ENCODE data around the gene HDGF. TPM values are rescaled to one million over a fixed set of nuclear protein-coding genes. Genes with fewer than 3 reads are reported as not detected.
A peak's percentile ranks its signal among the peaks of the same experiment; 100 is the strongest.

The HDGF gene
- total RNA-seq, 1 donor from 2014 or later: 147 TPM

GRCh38 chr1:156749419-156750118, 1.9 kb downstream of the HDGF start:
- H3K4me1 Mint-ChIP-seq (ENCODE audit: low read depth, unreplicated experiment): peaks cover 44% of the 10 kb centered on the region
- peaks cover 15% of the 10 kb centered on the region for H3K9me3 Mint-ChIP-seq (ENCODE audit: unreplicated experiment)
- H3K4me3 Mint-ChIP-seq (ENCODE audit: unreplicated experiment): peak overlapping the region; percentile 94
- H3K36me3 Mint-ChIP-seq (ENCODE audit: unreplicated experiment): no peaks in the 10 kb centered on the region
- TF ChIP-seq, protein P1, sequence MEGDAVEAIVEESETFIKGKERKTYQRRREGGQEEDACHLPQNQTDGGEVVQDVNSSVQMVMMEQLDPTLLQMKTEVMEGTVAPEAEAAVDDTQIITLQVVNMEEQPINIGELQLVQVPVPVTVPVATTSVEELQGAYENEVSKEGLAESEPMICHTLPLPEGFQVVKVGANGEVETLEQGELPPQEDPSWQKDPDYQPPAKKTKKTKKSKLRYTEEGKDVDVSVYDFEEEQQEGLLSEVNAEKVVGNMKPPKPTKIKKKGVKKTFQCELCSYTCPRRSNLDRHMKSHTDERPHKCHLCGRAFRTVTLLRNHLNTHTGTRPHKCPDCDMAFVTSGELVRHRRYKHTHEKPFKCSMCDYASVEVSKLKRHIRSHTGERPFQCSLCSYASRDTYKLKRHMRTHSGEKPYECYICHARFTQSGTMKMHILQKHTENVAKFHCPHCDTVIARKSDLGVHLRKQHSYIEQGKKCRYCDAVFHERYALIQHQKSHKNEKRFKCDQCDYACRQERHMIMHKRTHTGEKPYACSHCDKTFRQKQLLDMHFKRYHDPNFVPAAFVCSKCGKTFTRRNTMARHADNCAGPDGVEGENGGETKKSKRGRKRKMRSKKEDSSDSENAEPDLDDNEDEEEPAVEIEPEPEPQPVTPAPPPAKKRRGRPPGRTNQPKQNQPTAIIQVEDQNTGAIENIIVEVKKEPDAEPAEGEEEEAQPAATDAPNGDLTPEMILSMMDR (IDR thresholded peaks at IDR 0.05; ENCODE audit: partially characterized antibody, unreplicated experiment): no peak
- H3K27ac Mint-ChIP-seq (ENCODE audit: unreplicated experiment): peak overlapping the region; percentile 97
- DNase-seq: no peak
- peaks cover 15% of the 10 kb centered on the region for H3K27me3 Mint-ChIP-seq (ENCODE audit: unreplicated experiment)

GRCh38 chr1:156748670-156749418, 2.6 kb downstream of the HDGF start:
- H3K9me3 Mint-ChIP-seq (ENCODE audit: unreplicated experiment): peaks cover 15% of the 10 kb centered on the region
- peak overlapping the region; percentile 94 for H3K4me3 Mint-ChIP-seq (ENCODE audit: unreplicated experiment)
- peaks cover 15% of the 10 kb centered on the region for H3K27me3 Mint-ChIP-seq (ENCODE audit: unreplicated experiment)
- H3K27ac Mint-ChIP-seq (ENCODE audit: unreplicated experiment): peak overlapping the region; percentile 97
- no peaks in the 10 kb centered on the region for H3K36me3 Mint-ChIP-seq (ENCODE audit: unreplicated experiment)
- H3K4me1 Mint-ChIP-seq (ENCODE audit: low read depth, unreplicated experiment): peaks cover 42% of the 10 kb centered on the region
- DNase-seq: no peak
- TF ChIP-seq, protein P1 (IDR thresholded peaks at IDR 0.05; ENCODE audit: partially characterized antibody, unreplicated experiment): no peak

DNA sequence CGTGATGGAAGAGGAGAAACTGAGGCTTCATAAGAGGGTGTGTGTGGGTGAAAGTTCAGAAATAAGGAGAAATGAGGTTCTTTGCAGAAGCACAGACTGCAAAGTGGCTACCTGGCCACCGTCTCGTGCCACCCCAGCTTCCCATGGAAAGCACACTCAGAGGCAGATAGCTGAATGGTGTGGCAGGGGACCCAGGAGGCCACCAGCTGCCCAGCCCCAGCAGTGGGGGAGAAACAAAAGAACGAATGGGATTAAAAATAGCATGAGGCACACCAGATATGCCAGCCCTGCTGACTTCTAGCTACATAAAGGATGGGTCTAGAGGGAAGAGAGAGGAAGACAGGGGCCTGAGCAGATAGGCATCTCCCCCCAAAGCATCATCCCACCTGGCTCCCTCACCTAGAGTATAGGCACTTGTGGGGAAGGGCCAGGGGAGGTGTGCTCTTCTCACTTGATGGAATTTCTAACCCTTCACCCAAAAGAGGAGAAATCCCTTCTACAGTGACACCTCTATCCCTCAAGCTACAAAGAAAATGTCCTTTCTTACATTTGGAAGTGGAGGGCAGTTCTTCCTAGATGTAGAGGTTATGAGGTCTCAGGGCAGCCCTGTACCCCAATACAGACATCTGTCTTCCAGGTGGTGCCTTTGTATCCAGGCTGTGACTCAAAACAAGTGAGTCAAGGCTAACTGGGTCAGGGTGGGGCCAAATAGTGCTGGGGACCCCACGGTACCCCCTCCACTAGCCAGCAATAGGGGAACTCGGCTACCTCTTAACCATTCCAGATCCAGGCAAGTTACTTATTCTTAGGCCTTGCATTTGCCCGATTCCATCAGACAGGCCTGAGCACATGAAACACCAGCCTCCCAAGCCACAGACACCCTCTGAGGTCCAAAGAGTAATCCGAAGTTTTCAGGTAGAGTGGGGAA, 3.5 kb downstream of the HDGF start:
- Mint-ChIP-seq H3K4me1 (ENCODE audit: low read depth, unreplicated experiment) (peaks cover 39% of the 10 kb centered on the region), H3K36me3 (ENCODE audit: unreplicated experiment) (no peaks in the 10 kb centered on the region), H3K9me3 (ENCODE audit: unreplicated experiment) (peaks cover 15% of the 10 kb centered on the region), H3K4me3 (ENCODE audit: unreplicated experiment) (peak overlapping the region; percentile 94), H3K27ac (ENCODE audit: unreplicated experiment) (peak overlapping the region; percentile 97), H3K27me3 (ENCODE audit: unreplicated experiment) (peaks cover 15% of the 10 kb centered on the region)
- TF ChIP-seq, protein P1 (IDR thresholded peaks at IDR 0.05; ENCODE audit: partially characterized antibody, unreplicated experiment): no peak
- DNase-seq: no peak

DNA sequence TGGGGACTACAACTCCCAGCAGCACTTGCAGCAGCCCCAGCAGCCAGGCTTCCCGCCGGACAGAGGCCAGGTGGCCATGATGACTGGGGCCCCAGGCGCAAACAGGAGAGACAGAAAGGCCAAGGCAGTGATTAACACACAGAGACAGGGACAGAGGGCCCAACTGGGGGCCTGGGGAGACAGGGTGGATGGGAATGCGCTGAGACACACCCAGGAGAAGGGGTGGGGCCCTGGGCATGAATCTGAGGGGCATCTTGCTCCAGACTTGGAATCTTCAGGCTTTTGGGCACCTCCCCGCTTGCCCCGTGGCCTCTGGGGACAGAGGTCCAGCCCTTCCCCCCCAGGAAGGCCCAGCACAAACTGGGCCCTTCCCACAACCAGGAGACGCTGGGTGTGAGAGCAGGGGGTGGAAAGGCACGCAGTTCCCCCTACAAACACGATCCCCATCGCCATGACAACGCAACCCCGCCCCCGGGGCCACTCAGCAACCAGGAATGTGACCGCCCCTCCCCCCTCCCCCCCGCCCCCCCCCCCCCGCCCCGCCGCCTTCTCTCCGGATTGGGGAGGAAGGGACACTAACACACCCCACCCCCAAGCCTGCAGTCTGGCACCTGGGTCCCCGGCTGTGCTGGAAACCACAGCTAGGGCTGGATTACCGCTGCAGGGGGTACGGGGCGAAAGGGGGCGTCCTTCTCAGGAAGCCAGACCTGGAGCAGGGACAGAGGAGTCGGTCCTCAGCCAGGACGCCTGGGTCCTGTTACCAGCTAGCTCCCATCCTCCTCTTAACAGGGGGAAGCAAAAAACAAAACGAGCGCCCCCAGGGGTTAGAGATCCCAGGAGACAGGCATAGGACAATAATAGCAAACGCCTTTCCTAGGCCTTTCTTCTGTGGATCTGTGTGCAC, 4.5 kb downstream of the HDGF start:
- H3K27ac Mint-ChIP-seq (ENCODE audit: unreplicated experiment): peak overlapping the region; percentile 97
- no peaks in the 10 kb centered on the region for H3K36me3 Mint-ChIP-seq (ENCODE audit: unreplicated experiment)
- H3K27me3 Mint-ChIP-seq (ENCODE audit: unreplicated experiment): peaks cover 14% of the 10 kb centered on the region
- H3K4me1 Mint-ChIP-seq (ENCODE audit: low read depth, unreplicated experiment): peaks cover 36% of the 10 kb centered on the region
- TF ChIP-seq, protein P1 (IDR thresholded peaks at IDR 0.05; ENCODE audit: partially characterized antibody, unreplicated experiment): no peak
- peaks cover 13% of the 10 kb centered on the region for H3K9me3 Mint-ChIP-seq (ENCODE audit: unreplicated experiment)
- DNase-seq: peak; percentile 86
- H3K4me3 Mint-ChIP-seq (ENCODE audit: unreplicated experiment): peak overlapping the region; percentile 94

All from glutamatergic neuron (in vitro differentiated cells).